ENCODE results near the gene IPCEF1.

IPCEF1 gene

DNA sequence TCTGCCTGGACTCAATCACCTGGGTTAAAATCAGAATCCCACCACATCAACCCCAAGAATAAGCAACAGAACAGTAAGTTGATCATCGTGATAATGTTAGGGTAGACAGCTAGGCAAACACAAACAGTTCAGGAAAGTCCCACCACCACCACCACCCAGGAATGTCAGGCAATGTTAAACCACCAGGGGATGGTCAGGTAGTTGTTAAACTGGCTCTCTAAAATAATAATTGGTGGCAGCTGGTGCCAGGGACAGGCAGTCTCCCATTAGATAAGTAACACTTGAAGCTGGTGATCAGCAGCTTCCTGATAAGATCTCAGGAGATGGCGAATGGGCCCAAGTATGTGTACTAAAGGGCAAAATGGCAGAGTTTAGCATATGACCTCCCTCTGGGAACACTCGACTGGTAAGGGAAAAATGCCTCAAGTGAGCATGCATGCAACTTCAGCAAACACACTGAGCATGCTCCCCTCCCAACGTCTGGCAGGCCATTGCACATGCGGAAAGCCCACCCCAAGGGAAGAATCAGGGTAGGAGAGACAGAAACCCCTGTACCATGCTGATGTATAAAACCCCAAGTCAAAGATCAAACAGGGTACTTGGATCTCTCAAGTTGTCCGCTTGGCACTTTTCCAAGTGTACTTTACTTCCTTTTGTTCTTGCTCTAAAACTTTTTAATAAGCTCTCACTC lies 66.6 kb downstream of the IPCEF1 start:
- DNase-seq, result no peak

GRCh38 chr6:154285826-154286225 lies 70.8 kb downstream of the IPCEF1 start:
- DNase-seq, result no peak

DNA sequence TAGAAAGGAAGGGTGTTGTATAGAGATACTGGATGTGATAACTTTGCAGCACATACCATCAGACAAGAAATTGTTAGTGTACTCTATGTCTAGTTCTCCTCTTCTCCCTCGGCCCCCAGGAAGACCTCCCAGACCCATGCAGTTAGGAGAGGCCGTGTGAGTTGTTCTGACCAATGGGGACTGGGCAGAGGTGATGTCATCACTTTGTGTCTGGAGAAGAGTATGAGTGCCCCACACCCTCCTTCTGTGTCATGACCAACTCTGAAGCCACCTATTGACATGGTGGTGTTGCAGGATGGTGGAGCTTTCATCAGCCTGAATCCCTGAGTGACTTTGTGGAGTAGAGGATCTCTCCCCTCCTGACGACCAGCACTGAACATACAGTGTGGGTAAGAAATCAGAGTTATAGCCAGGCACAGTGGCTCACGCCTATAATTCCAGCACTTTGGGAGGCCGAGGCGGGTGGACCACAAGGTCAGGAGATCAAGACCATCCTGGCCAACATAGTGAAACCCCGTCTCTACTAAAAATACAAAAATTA lies 72.2 kb downstream of the IPCEF1 start:
- DNase-seq, result no peak

- no peak for DNase-seq
These were observed 76.1 kb downstream of the IPCEF1 start for GRCh38 chr6:154280521-154280920.

DNA sequence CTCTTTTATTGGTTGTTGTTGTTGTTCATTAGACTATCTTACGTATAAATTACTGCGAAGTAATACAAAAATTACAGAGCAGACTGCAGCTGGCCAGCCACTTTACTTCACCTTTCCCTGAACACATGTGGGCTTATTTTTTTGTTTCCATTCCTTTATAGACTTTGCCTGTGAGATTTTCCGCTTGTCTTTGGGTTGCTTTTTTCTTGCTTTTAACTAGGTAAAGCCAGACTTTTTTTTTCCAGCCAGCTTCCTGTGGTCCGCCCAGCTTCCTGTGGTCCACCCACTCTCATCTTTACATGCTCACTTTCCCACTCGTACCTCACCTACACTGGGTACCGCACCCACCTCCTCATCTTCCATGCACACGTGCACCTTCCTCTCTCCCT lies 79.0 kb downstream of the IPCEF1 start:
- DNase-seq, result no peak

- no peak for DNase-seq
These were observed 79.6 kb downstream of the IPCEF1 start for GRCh38 chr6:154276810-154277628.

DNA sequence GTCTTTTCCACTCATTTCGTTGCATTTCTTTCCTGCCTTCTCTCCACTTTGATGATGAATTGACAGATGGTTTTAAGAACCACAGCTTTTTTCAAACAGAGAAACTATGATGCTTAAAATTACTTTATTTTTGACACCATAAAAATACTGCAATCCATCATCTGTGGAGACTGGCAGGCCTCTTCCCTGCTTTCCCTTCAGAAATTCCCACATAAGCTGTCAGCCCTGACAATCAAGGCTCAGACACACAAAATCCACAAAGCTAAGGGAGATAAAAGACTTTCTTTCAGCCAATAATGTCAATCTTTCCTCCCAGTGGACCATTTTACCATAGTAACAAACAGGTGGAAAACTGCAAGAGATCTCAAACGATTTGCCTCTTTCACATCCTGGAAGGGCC lies 82.4 kb downstream of the IPCEF1 start:
- DNase-seq, result no peak

DNA sequence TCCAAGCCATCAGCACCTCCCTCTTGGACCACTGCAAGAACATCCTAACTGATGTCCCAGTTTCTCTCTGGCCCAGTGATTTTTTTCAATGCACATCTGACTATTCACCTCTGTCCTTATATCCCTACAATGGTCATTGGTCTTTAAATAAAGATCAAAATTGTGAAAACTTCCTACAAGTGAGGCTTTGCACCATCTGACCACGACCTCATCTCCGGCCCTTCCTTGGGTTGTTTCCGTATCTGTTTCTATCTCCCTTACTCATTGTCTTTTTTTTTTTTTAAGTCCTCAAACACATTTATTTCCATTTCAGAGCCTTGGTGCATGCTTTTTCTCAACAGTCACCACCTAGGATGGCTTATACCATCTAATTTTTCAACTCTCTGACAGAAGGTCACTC lies 88.1 kb downstream of the IPCEF1 start:
- DNase-seq, result no peak

GRCh38 chr6:154267508-154268106 lies 89.0 kb downstream of the IPCEF1 start:
- DNase-seq, result peak; percentile 39

GRCh38 chr6:154266560-154267099 lies 90.0 kb downstream of the IPCEF1 start:
- DNase-seq, result no peak

- DNase-seq, result no peak
These were observed 94.8 kb downstream of the IPCEF1 start for GRCh38 chr6:154261688-154262397.

GRCh38 chr6:154258064-154258757 lies 98.4 kb downstream of the IPCEF1 start:
- no peak for DNase-seq

DNA sequence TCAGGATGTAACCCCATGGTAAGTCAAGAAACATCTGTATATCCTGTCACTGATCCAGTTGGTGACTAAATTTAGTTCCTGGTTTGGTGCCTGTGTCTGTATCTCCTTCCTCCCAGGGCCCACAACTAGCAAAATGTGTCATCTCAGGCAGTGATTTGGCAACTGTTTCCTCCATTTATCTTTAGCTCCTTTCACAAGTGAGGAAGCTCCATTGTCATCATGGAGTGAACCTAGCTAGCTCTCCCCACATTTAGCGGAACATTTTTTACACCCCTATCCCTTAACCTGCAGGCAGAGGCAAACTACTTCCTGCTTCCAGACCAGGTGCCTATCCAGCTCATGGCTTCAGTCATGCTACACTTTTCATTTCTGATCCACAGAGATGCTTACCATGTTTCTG lies 99.5 kb downstream of the IPCEF1 start:
- no peak for DNase-seq

- DNase-seq, result peak; percentile 39
These were observed 103.9 kb downstream of the IPCEF1 start for GRCh38 chr6:154252678-154253077.

- peak; percentile 55 for DNase-seq
These were observed 105.5 kb downstream of the IPCEF1 start for GRCh38 chr6:154251116-154251515.

DNA sequence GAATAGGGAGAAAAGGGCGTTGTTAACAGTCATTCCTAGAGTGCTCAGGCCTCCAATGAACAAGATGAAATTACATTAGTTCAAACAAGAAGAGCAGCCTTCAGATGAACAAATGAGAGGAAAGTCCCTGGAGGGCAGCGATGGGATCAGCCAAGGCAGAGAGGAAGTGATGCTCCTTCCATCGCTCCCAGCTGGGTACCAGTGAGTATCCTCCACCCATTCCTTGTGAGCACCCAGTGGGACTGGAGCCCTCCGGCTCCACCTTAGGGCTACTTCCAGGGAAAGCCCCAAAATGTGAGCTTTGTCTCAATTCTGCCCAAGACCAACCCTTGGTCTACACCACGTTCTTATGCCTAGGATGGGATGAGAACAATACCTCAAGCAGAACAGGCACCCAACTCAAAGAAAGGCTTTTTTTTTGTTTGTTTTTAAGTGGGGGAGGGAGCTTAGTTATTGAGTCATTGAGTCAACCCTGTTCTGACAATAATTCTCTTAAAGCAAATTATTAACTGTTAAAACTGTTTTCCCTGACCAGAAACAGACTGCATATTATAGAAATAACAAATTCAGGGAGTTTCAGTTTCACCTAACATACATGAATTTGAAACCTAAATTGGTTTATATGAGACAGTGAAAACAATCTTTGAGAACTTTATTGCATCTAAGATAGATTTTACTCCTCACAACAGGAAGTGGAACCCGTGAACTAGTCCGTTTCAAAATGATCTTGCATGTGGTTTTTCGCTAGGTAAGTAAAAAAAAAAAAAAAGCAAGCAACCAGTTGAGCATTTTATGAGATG lies 106.9 kb downstream of the IPCEF1 start:
- peak; percentile 30 for DNase-seq

GRCh38 chr6:154247119-154247861 lies 109.3 kb downstream of the IPCEF1 start:
- DNase-seq, result peak; percentile 56

GRCh38 chr6:154246723-154247118 lies 109.9 kb downstream of the IPCEF1 start:
- no peak for DNase-seq

DNA sequence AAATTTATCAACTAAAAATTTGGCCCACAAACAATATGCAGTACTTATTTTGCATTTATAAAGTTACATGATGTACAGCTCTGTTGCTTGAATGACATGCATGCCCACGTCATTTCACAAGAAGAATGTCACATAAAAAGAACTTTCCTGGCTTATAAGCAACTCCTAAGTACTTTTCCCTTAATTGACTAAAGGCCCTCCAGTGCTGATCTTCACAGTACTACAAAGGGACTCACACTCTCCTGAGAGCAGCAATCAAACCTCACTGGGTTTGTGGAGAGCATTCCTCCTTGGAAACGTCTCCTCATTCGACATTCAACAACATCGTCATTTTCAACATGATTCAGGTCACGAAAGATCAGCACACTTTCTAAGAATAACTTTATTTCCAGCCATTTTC lies 111.1 kb downstream of the IPCEF1 start:
- DNase-seq, result no peak
